KMS-11 (cell line): ENCODE measurements around the gene ARL15.

Experiments
- H2AFZ ChIP-seq: fragments of 200-600 bp; sonication (generic); 2 replicates; pipeline ENCODE4 v1.6.1; 2016; ENCODE audit warnings: antibody characterized with exemption, mixed run types, low read depth
- H3K27ac ChIP-seq: fragments of 200-600 bp; sonication (generic); 2 replicates; pipeline ENCODE4 v1.6.1; 2016; ENCODE audit warnings: mild to moderate bottlenecking, mixed run types
- H3K27me3 ChIP-seq: fragments of 200-600 bp; sonication (generic); 2 replicates; pipeline ENCODE4 v1.6.1; 2017; ENCODE audit warnings: mild to moderate bottlenecking, low read depth, mixed run types, moderate library complexity; ENCODE audit not compliant: insufficient read depth
- H3K36me3 ChIP-seq: fragments of 200-600 bp; sonication (generic); 2 replicates; pipeline ENCODE4 v1.6.1; 2017; ENCODE audit warnings: mild to moderate bottlenecking, mixed run types; ENCODE audit not compliant: insufficient read depth
- H3K4me1 ChIP-seq: fragments of 200-600 bp; sonication (generic); 2 replicates; pipeline ENCODE4 v1.6.1; 2016; ENCODE audit warnings: mild to moderate bottlenecking, low read depth, mixed run types; ENCODE audit not compliant: poor library complexity, severe bottlenecking
- H3K4me2 ChIP-seq: fragments of 200-600 bp; sonication (generic); 2 replicates; pipeline ENCODE4 v1.7.0; 2016; ENCODE audit warnings: mild to moderate bottlenecking, mixed run types
- H3K4me3 ChIP-seq: fragments of 200-600 bp; sonication (generic); IDR thresholded peaks from 2 replicates; pipeline ENCODE4 v1.6.1; 2017; ENCODE audit warnings: low read depth, low read length, mixed read lengths; ENCODE audit not compliant: insufficient read depth
- H3K79me2 ChIP-seq: fragments of 200-600 bp; sonication (generic); 2 replicates; pipeline ENCODE4 v1.6.1; 2016; ENCODE audit warnings: low read depth, mixed run types; ENCODE audit not compliant: insufficient read depth
- H3K9ac ChIP-seq: fragments of 200-600 bp; sonication (generic); 2 replicates; pipeline ENCODE4 v1.6.1; 2016; ENCODE audit warnings: mild to moderate bottlenecking, mixed run types
- H4K20me1 ChIP-seq: fragments of 200-600 bp; sonication (generic); 2 replicates; pipeline ENCODE4 v1.6.1; 2016; ENCODE audit warnings: mild to moderate bottlenecking, mixed run types; ENCODE audit not compliant: insufficient read depth
- TF ChIP-seq, protein P1 (sequence below): fragments of 200-600 bp; sonication (generic); conservative IDR thresholded peaks from 2 replicates; pipeline ENCODE4 v1.6.1; 2017; ENCODE audit warnings: low read depth, mild to moderate bottlenecking, antibody characterized with exemption, low read length, moderate library complexity, mixed read lengths

The ARL15 gene

DNA sequence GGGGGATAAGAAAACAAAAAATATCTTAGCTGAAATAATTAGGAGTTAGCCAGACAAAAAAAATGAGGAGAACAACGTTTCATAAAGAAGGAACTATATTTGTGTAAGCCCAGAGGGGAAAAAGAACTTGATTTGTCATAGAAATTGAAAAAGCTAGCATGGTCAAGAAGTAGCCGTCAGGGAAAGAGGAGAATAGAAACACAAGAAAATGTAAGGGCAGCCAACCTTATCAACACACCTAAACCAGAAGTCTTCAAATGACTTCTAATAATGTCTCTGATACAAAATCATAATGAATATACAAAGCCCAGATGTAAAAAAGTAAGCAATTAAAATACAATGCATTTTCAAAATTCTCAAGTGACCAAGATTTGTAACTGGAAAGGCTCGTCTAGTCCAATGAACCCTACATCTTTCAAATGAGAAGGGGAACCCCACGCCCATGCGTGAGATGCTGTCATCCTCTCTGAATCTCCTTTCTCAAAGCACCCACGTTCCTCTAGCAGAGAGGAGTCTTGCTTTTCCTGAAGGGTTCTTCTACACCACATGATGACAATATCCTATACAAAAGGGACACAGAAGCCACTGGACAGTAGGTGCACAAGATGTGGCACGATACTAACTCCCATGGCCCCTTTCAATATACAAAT lies 103.7 kb downstream of the ARL15 start:
- Histone ChIP-seq H4K20me1 (no peaks in the 10 kb centered on the region), H3K79me2 (no peaks in the 10 kb centered on the region)
- TF ChIP-seq, protein P1, sequence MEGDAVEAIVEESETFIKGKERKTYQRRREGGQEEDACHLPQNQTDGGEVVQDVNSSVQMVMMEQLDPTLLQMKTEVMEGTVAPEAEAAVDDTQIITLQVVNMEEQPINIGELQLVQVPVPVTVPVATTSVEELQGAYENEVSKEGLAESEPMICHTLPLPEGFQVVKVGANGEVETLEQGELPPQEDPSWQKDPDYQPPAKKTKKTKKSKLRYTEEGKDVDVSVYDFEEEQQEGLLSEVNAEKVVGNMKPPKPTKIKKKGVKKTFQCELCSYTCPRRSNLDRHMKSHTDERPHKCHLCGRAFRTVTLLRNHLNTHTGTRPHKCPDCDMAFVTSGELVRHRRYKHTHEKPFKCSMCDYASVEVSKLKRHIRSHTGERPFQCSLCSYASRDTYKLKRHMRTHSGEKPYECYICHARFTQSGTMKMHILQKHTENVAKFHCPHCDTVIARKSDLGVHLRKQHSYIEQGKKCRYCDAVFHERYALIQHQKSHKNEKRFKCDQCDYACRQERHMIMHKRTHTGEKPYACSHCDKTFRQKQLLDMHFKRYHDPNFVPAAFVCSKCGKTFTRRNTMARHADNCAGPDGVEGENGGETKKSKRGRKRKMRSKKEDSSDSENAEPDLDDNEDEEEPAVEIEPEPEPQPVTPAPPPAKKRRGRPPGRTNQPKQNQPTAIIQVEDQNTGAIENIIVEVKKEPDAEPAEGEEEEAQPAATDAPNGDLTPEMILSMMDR: no peak

DNA sequence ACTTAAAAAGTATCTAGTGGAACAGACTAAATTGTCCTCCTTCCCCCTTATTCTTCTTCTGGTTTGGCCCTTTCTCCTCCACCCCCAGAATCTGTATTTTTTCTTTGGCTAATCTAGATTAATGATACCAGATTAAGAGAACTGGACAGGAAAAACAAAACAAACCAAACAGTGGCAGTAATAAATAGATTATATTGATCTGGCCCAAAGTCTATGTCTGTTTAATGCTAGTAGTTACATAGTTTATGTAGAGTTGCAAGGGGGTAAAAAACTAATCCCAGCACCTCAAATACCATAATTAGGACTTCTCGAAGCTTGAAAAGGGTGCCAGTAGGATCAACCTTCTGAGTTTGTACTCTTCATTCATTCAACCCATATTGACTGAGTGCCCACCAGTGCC lies 104.5 kb downstream of the ARL15 start:
- no peaks in the 10 kb centered on the region for H3K27me3 ChIP-seq
- H3K36me3 ChIP-seq: no peaks in the 10 kb centered on the region
- no peak overlapping the region for H3K9ac ChIP-seq
- H3K4me2 ChIP-seq: no peak overlapping the region
- H3K4me1 ChIP-seq: no peaks in the 10 kb centered on the region
- H2AFZ ChIP-seq: no peak overlapping the region
- H4K20me1 ChIP-seq: no peaks in the 10 kb centered on the region
- H3K79me2 ChIP-seq: no peaks in the 10 kb centered on the region
- H3K4me3 ChIP-seq: no peak overlapping the region
- no peak overlapping the region for H3K27ac ChIP-seq
- TF ChIP-seq, protein P1: no peak

More for the DNA sequence above, 103.7 kb downstream of the ARL15 start:
- Histone ChIP-seq H3K27ac (no peak overlapping the region), H3K4me2 (no peak overlapping the region), H2AFZ (no peak overlapping the region), H3K4me1 (no peaks in the 10 kb centered on the region), H3K36me3 (no peaks in the 10 kb centered on the region), H3K9ac (no peak overlapping the region), H3K4me3 (no peak overlapping the region), H3K27me3 (no peaks in the 10 kb centered on the region)

DNA sequence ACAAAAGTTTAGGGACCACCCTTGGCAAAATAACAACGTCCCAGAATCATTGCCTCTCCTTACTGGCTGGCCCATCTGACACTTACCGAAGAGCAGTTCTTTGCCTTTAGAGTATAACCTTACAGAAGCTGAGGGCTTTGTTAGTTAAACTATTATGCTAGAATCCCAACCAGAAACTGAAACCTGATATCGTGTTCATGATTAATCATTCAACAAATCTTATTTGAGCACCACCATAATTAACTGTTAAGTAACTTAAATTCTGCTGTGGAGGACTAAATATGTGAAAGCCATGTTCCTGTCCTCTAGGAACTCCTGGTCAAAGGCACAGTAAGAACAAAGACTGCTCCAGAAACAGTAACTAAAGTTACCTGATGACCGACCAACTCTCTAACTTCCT lies 104.9 kb downstream of the ARL15 start:
- Histone ChIP-seq H3K79me2 (no peaks in the 10 kb centered on the region), H3K4me3 (no peak overlapping the region), H3K4me2 (no peak overlapping the region), H3K9ac (no peak overlapping the region), H3K36me3 (no peaks in the 10 kb centered on the region), H2AFZ (no peak overlapping the region), H3K27me3 (no peaks in the 10 kb centered on the region), H3K27ac (no peak overlapping the region), H4K20me1 (no peaks in the 10 kb centered on the region), H3K4me1 (no peaks in the 10 kb centered on the region)
- TF ChIP-seq, protein P1: no peak

DNA sequence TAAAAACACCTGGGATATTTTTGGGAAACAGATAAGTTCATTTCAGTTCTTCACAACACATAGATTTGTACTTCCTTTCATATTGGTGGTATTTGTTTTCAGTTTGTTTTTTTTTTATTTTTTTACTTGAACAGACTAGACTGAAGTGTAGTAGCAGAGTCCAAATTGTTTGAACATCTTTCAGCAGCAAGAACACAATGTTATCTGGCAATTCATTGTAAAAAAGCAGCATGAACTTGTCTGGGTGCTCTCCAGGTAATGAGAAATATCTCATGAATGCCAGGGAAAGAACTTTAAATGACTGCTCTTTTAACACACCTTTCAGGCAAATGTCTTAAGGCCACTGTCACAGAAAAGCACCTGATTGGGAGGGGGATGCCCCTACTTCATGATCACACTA lies 113.4 kb downstream of the ARL15 start:
- no peak overlapping the region for H3K9ac ChIP-seq
- H3K27ac ChIP-seq: no peak overlapping the region
- no peaks in the 10 kb centered on the region for H4K20me1 ChIP-seq
- H3K36me3 ChIP-seq: no peaks in the 10 kb centered on the region
- TF ChIP-seq, protein P1: no peak
- H3K4me3 ChIP-seq: no peak overlapping the region
- no peak overlapping the region for H2AFZ ChIP-seq
- no peaks in the 10 kb centered on the region for H3K79me2 ChIP-seq
- no peaks in the 10 kb centered on the region for H3K27me3 ChIP-seq
- no peaks in the 10 kb centered on the region for H3K4me1 ChIP-seq
- no peak overlapping the region for H3K4me2 ChIP-seq
